SU-DHL-6 (cell line): ENCODE data around the gene ZXDC.

ENCODE experiments used
- H2AFZ ChIP-seq: fragments of 200-600 bp; sonication (generic); 2 replicates; pipeline ENCODE4 v1.6.1; 2014; ENCODE audit warnings: low read depth, mild to moderate bottlenecking, moderate library complexity, mixed read lengths, antibody characterized with exemption, low read length; ENCODE audit not compliant: severe bottlenecking
- H3F3A ChIP-seq: fragments of 200-600 bp; shearing (Covaris generic); 2 replicates; pipeline ENCODE4 v1.6.0; 2016; ENCODE audit warnings: antibody characterized with exemption, mild to moderate bottlenecking; ENCODE audit not compliant: insufficient read depth
- H3K27ac ChIP-seq: fragments of 200-600 bp; sonication (generic); 2 replicates; pipeline ENCODE4 v1.5.1; 2016; ENCODE audit warnings: low read depth, mild to moderate bottlenecking, low read length, moderate library complexity, mixed read lengths
- H3K27me3 ChIP-seq: fragments of 200-600 bp; sonication (generic), shearing (Covaris generic); 2 replicates; pipeline ENCODE4 v1.6.0; 2014; ENCODE audit warnings: mild to moderate bottlenecking, low read length
- H3K36me3 ChIP-seq: fragments of 200-600 bp; sonication (generic); 2 replicates; pipeline ENCODE4 v1.6.1; 2014; ENCODE audit warnings: mild to moderate bottlenecking, low read length, mixed read lengths
- H3K4me2 ChIP-seq: fragments of 300-600, 200-600 bp; shearing (Covaris generic), sonication (generic); 2 replicates; pipeline ENCODE4 v1.6.0; 2014; ENCODE audit warnings: low read length, low read depth, mild to moderate bottlenecking; ENCODE audit not compliant: poor library complexity, severe bottlenecking
- H3K4me3 ChIP-seq: fragments of 200-600 bp; sonication (generic); 2 replicates; pipeline ENCODE4 v1.5.1; 2014; ENCODE audit warnings: antibody characterized with exemption, low read length, mild to moderate bottlenecking, mixed read lengths; ENCODE audit not compliant: insufficient read depth, poor library complexity, severe bottlenecking
- H3K79me2 ChIP-seq: fragments of 200-600 bp; sonication (generic); 2 replicates; pipeline ENCODE4 v1.6.1; 2014; ENCODE audit warnings: mild to moderate bottlenecking, low read length, moderate library complexity; ENCODE audit not compliant: insufficient read depth
- H3K9ac ChIP-seq: fragments of 200-600 bp; sonication (generic); 2 replicates; pipeline ENCODE4 v1.7.0; 2014; ENCODE audit warnings: mild to moderate bottlenecking, low read length
- H3K9me2 ChIP-seq: fragments of 200-600 bp; sonication (generic); replicated peaks from 2 replicates; pipeline ENCODE4 v1.6.1; 2014; ENCODE audit warnings: low read length; ENCODE audit not compliant: insufficient read depth
- H3K9me3 ChIP-seq: fragments of 200-600 bp; sonication (generic); 2 replicates; pipeline ENCODE4 v1.6.1; 2014; ENCODE audit warnings: low read length, mixed read lengths; ENCODE audit not compliant: insufficient read depth
- H4K20me1 ChIP-seq: fragments of 200-600 bp; sonication (generic); 2 replicates; pipeline ENCODE4 v1.6.1; 2014; ENCODE audit warnings: low read depth, mild to moderate bottlenecking, antibody characterized with exemption, low read length, moderate library complexity, mixed read lengths
- CTCF ChIP-seq: fragments of 200-600 bp; sonication (generic); IDR thresholded peaks from one replicate; pipeline ENCODE4 v1.5.1; 2017; ENCODE audit warnings: antibody characterized with exemption, mild to moderate bottlenecking, low read length, moderate library complexity; ENCODE audit not compliant: insufficient read depth, poor library complexity, severe bottlenecking
- EZH2phosphoT487 ChIP-seq: fragments of 200-600 bp; sonication (generic), shearing (Covaris generic); conservative IDR thresholded peaks from 2 replicates; pipeline ENCODE4 v1.6.1; 2018; ENCODE audit warnings: mild to moderate bottlenecking, antibody characterized with exemption, low read length, moderate library complexity, mixed read lengths

The ZXDC gene

GRCh38 chr3:126468028-126468891 lies 7.4 kb downstream of the ZXDC start:
- no peak overlapping the region for H2AFZ ChIP-seq
- no peak overlapping the region for H3K27ac ChIP-seq
- H3K4me3 ChIP-seq: no peak overlapping the region
- no peaks in the 10 kb centered on the region for H4K20me1 ChIP-seq
- no peak overlapping the region for H3K4me2 ChIP-seq
- no peaks in the 10 kb centered on the region for H3K9me2 ChIP-seq
- no peaks in the 10 kb centered on the region for H3K27me3 ChIP-seq
- H3K36me3 ChIP-seq: peaks cover 3% of the 10 kb centered on the region; the same call in 1 of the 2 replicates
- no peaks in the 10 kb centered on the region for H3F3A ChIP-seq
- H3K9ac ChIP-seq: no peak overlapping the region
- TF ChIP-seq EZH2phosphoT487: no peak
- TF ChIP-seq CTCF: no peak
- peaks cover 14% of the 10 kb centered on the region; the same call in 1 of the 2 replicates for H3K79me2 ChIP-seq
- no peaks in the 10 kb centered on the region for H3K9me3 ChIP-seq

GRCh38 chr3:126467611-126467955 lies 8.1 kb downstream of the ZXDC start:
- Histone ChIP-seq H3K27me3 (no peaks in the 10 kb centered on the region), H3K9me2 (no peaks in the 10 kb centered on the region), H3K79me2 (peaks cover 8% of the 10 kb centered on the region; the same call in 1 of the 2 replicates), H2AFZ (no peak overlapping the region), H3K36me3 (peaks cover 3% of the 10 kb centered on the region; the same call in 1 of the 2 replicates), H3K4me2 (no peak overlapping the region), H3K9ac (no peak overlapping the region), H3F3A (no peaks in the 10 kb centered on the region), H3K27ac (no peak overlapping the region), H3K4me3 (no peak overlapping the region), H3K9me3 (no peaks in the 10 kb centered on the region), H4K20me1 (no peaks in the 10 kb centered on the region)
- TF ChIP-seq CTCF (no peak), EZH2phosphoT487 (no peak)

GRCh38 chr3:126466886-126467610 lies 8.6 kb downstream of the ZXDC start:
- Histone ChIP-seq H3K9ac (no peak overlapping the region), H3K79me2 (peaks cover 2% of the 10 kb centered on the region; the same call in 1 of the 2 replicates), H3K9me3 (no peaks in the 10 kb centered on the region), H2AFZ (no peak overlapping the region), H3K9me2 (no peaks in the 10 kb centered on the region), H3K27me3 (no peaks in the 10 kb centered on the region), H3K4me2 (no peak overlapping the region), H4K20me1 (no peaks in the 10 kb centered on the region), H3K4me3 (no peak overlapping the region), H3K36me3 (peaks cover 3% of the 10 kb centered on the region; the same call in 1 of the 2 replicates), H3F3A (no peaks in the 10 kb centered on the region), H3K27ac (no peak overlapping the region)
- TF ChIP-seq CTCF (no peak), EZH2phosphoT487 (no peak)
